GM19099 (cell line): ENCODE measurements around the gene RAI2.

ENCODE experiments used
- POLR2A ChIP-seq: IDR thresholded peaks from 3 replicates; pipeline ENCODE4 v1.6.1; 2011; ENCODE audit warnings: low read depth; ENCODE audit not compliant: insufficient read length; ENCODE audit errors: extremely low read depth

RAI2 gene

DNA sequence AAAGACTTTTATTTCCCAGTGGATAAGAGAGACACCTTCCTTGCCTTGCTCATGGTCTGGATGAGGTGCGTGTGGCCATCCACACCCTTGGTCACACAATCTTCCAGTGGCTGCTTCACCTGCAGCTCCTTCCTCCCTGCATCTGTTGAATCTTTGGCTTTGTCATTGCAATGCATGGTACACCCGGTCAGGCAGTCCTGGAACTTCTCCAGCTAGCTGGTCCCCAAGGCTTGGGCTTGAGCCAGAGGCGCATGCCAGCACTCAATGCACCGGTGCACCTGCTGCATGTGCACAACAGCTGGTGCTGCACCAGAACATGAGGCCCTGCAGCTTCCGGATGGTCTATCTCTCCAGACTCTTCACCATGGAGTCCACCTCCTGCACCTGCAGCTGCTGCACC, 92.1 kb downstream of the RAI2 start:
- no peak for TF ChIP-seq POLR2A

DNA sequence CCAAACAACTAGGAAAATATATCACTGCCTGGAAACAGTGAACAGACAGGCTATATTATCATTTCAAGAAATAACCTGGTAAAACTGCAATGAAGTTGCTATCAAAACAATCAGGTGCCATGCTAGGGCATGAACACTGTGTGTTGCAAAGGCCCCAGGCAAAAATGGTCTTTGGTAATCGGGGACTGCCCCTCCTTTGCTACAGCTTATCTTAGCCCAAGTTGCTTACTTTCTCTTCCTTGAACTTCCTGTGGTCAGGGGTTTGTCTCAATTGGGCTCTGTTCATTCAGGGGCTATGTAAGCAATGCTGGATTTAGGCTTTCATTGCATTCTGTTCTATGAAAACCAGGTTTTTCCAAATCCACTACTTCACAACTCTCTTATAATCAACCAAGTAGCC, 93.4 kb downstream of the RAI2 start:
- TF ChIP-seq POLR2A = no peak

DNA sequence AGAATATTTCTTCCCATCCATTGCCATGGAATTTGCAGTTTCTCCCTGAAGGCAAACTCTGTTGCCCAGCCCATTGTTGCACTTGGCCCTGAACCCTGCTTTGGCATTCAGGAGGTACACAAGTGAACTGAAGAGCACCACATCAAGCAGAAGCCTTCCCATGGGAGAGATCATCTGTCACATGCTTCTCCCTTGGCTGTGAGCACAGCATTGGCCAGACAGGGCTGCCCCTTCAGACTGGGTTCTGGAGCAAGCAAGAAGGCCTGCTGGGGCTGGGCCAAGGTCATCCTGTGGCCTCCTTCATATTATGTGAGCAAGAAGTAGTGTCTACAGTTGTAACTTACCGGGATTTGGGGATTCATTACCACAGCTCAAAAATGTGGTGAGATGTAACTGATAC, 101.1 kb downstream of the RAI2 start:
- TF ChIP-seq POLR2A = no peak

DNA sequence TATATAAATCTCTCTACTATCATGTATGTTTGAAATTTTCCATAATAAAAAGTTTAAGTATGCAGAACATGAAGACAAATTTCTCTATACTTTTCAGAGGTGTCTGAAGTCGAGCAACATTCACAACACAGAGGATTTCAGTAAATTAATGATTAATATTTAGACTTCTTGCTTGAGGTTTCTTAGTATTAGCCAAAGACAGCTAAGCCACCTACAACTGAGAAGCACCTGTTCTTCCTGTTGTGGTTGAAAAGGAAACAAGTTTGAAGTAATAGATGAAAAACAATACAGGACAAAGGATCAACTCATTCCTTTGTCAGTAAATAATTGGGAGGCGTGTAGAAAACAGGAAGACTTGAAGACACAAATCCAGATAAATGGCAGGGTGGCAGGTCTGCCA, 102.7 kb downstream of the RAI2 start:
- no peak for TF ChIP-seq POLR2A

DNA sequence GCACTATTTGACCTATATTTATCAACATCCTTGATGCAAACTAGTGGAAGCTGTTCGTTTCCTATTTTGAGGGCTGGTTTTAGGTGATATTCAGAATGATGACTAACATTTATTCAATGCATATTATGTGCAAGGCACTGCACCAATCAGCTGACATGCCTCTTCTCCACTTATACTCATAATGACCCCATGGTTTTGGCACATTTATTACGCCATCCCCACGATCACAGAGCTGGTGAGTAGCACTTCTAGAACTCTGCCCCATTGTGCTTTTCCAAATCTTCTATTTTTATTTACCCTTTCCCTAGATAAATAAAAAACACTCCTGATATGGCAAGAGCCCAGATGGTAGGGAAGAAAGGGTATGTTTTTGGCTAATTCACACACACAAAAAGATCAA, 110.7 kb downstream of the RAI2 start:
- no peak for TF ChIP-seq POLR2A
